Naive thymus-derived CD4-positive, alpha-beta T cell (primary cell): ENCODE data around the gene BNIP5. TPM values are rescaled to one million over a fixed set of nuclear protein-coding genes. Genes with fewer than 3 reads are reported as not detected.

ENCODE experiments used
- ATAC-seq: fragments of 150-1000 bp; cut with Tn5 transposase; 2 replicates; pipeline ENCODE4 v1.10.0; 2021; ENCODE audit warnings: mild to moderate bottlenecking, moderate library complexity
- CTCF ChIA-PET: fragments of 350-600 bp; sonication (Branson Sonifier 250); formaldehyde crosslinking; loops from one replicate; lab custom pipeline; 2021; ENCODE audit warnings: antibody characterized with exemption; lab: Charles Lee
- POLR2A ChIA-PET: fragments of 350-600 bp; sonication (Branson Sonifier 250); formaldehyde crosslinking; loops from one replicate; lab custom pipeline; 2021; ENCODE audit warnings: antibody characterized with exemption, inconsistent platforms; lab: Charles Lee
- DNase-seq, 9 donors: peaks; one replicate each; pipeline versions ENCODE4 v3.0.0 to v3.0.0-alpha.2; 2020 to 2022; ENCODE audit warnings: mixed read lengths in 1 of 9
- H3K27ac ChIP-seq: one replicate; pipeline ENCODE4 v1.7.0; 2013; ENCODE audit warnings: mild to moderate bottlenecking, low read depth, low read length, moderate library complexity
- H3K27me3 ChIP-seq, 2 donors: one replicate each; pipeline ENCODE4 v1.7.0; 2013; ENCODE audit warnings: low read length in 2 of 2, mild to moderate bottlenecking in 2 of 2, moderate library complexity in 2 of 2; ENCODE audit not compliant: control insufficient read depth in 2 of 2, insufficient read depth in 2 of 2
- H3K36me3 ChIP-seq, 3 experiments: 1 replicate in 2 of 3; 2 replicates in 1 of 3; pipeline ENCODE4 v1.7.0; 2013; ENCODE audit warnings: low read length in 3 of 3, mild to moderate bottlenecking in 3 of 3, moderate library complexity in 1 of 3; ENCODE audit not compliant: insufficient read depth in 3 of 3, control insufficient read depth in 2 of 3
- H3K4me1 ChIP-seq, 2 donors: one replicate each; pipeline ENCODE4 v1.7.0; 2013; ENCODE audit warnings: low read length in 2 of 2, mild to moderate bottlenecking in 2 of 2, moderate library complexity in 1 of 2; ENCODE audit not compliant: control insufficient read depth in 2 of 2, insufficient read depth in 2 of 2
- H3K4me3 ChIP-seq: 2 replicates; pipeline ENCODE4 v1.7.0; 2013; ENCODE audit warnings: mild to moderate bottlenecking, low read length
- H3K9me3 ChIP-seq, 3 experiments: 1 replicate in 2 of 3; 2 replicates in 1 of 3; pipeline ENCODE4 v1.7.0; 2013; ENCODE audit warnings: low read length in 3 of 3; ENCODE audit not compliant: control insufficient read depth in 2 of 3
- H3K27ac Mint-ChIP-seq, 9 donors: one replicate each; pipeline ENCODE4 v1.8.0; 2020 to 2022; ENCODE audit warnings: mixed read lengths in 9 of 9, mild to moderate bottlenecking in 8 of 9, moderate library complexity in 5 of 9, inconsistent platforms in 2 of 9
- H3K27me3 Mint-ChIP-seq, 5 donors: one replicate each; pipeline ENCODE4 v1.8.0; 2021 to 2022; ENCODE audit warnings: mixed read lengths in 5 of 5, mild to moderate bottlenecking in 1 of 5
- H3K36me3 Mint-ChIP-seq, 5 donors: one replicate each; pipeline ENCODE4 v1.8.0; 2020 to 2022; ENCODE audit warnings: mixed read lengths in 5 of 5, mild to moderate bottlenecking in 3 of 5, inconsistent platforms in 1 of 5
- H3K4me1 Mint-ChIP-seq, 7 donors: one replicate each; pipeline ENCODE4 v1.8.0; 2020 to 2022; ENCODE audit warnings: mixed read lengths in 7 of 7, mild to moderate bottlenecking in 3 of 7, inconsistent platforms in 1 of 7
- H3K4me3 Mint-ChIP-seq, 10 donors: one replicate each; pipeline ENCODE4 v1.8.0; 2020 to 2022; ENCODE audit warnings: mild to moderate bottlenecking in 10 of 10, mixed read lengths in 10 of 10, moderate library complexity in 6 of 10, inconsistent platforms in 2 of 10
- H3K9me3 Mint-ChIP-seq, 11 donors: one replicate each; pipeline ENCODE4 v1.8.0; 2020 to 2022; ENCODE audit warnings: mixed read lengths in 11 of 11, mild to moderate bottlenecking in 4 of 11, inconsistent platforms in 1 of 11, moderate library complexity in 1 of 11
- intact Hi-C, 2 donors: fragments of 100-400 bp; cut with micrococcal nuclease; formaldehyde crosslinking; loops; one replicate each; pipeline ENCODE4 v1.15.1; 2023
- polyA plus RNA-seq, 2 donors: library from polyadenylated mRNA; unstranded; fragments of 300-500 nt; fragmentation: Illumina TruSeq; gene quantifications; one replicate each; pipeline ENCODE4 v1.2.3, GENCODE V29; 2021
- total RNA-seq, 6 experiments: library from RNA in 5 of 6; stranded (reverse) in 5 of 6; gene quantifications; 1 replicate in 5 of 6; 2 replicates in 1 of 6; pipeline ENCODE4 v1.2.3 and lab custom pipeline; 2021 to 2026

Gene BNIP5
- total RNA-seq (under 1 TPM in 1 of 5 experiments, not detected in 4; 0.05 TPM), polyA plus RNA-seq (not detected), total RNA-seq (lab: John Stamatoyannopoulos, UW) (not detected)

- peak within 1 kb of the TSS in 2 of 9 donors; percentile 7 to 45 for H3K27ac Mint-ChIP-seq
- POLR2A ChIA-PET: interaction anchor here (0.6 kb wide), 1 partner anchor 11 kb away, joined by 4 read pairs; no protein-coding TSS in a partner anchor
- DNase-seq (peak in 1 of 9 donors; percentile 10), ATAC-seq (peak; percentile 45)
- H3K4me1 ChIP-seq: peaks cover 4 to 5% of the 10 kb centered on the region in 2 donors
- H3K27me3 Mint-ChIP-seq: peaks cover 18 to 65% (median 31%) of the 10 kb centered on the region in 5 donors
- H3K27me3 ChIP-seq: peaks cover 0 to 3% of the 10 kb centered on the region in 2 donors
- CTCF ChIA-PET: no interaction called here
- H3K36me3 Mint-ChIP-seq: no peaks in the 10 kb centered on the region
- peaks cover 0 to 1% (median 0%) of the 10 kb centered on the region in 11 donors for H3K9me3 Mint-ChIP-seq
- H3K9me3 ChIP-seq: no peaks in the 10 kb centered on the region
- H3K4me3 ChIP-seq: no peak within 1 kb of the TSS
- H3K27ac ChIP-seq: no peak within 1 kb of the TSS
- H3K4me1 Mint-ChIP-seq: peaks cover 9 to 26% (median 13%) of the 10 kb centered on the region in 7 donors
- peak within 1 kb of the TSS in 1 of 10 donors; percentile 32 for H3K4me3 Mint-ChIP-seq
- intact Hi-C loops: no loop called here
- H3K36me3 ChIP-seq: no peaks in the 10 kb centered on the region
These were observed at the start of gene BNIP5 for GRCh38 chr6:36336779-36337241. Gene BNIP5 (minus strand): TSS chr6:36336888. CDS start chr6:36330690, 6,198 bp downstream.

- CTCF ChIA-PET: no interaction called here
These were observed 47.4 kb upstream of the BNIP5 start for GRCh38 chr6:36384095-36384494.

GRCh38 chr6:36383606-36384005 lies 46.9 kb upstream of the BNIP5 start:
- ChIA-PET CTCF (no interaction called here), POLR2A (no interaction called here)
- Mint-ChIP-seq H3K4me3 (no peak overlapping the region), H3K9me3 (peaks cover 0 to 1% (median 0%) of the 10 kb centered on the region in 11 donors), H3K27me3 (peaks cover 0 to 27% (median 15%) of the 10 kb centered on the region in 5 donors), H3K27ac (peak overlapping the region in 1 of 9 donors; percentile 9), H3K4me1 (peaks cover 18 to 53% (median 19%) of the 10 kb centered on the region in 7 donors), H3K36me3 (peaks cover 0 to 13% (median 0%) of the 10 kb centered on the region in 5 donors)
- Histone ChIP-seq H3K4me1 (peaks cover 5 to 14% of the 10 kb centered on the region in 2 donors), H3K4me3 (no peak overlapping the region), H3K27me3 (no peaks in the 10 kb centered on the region), H3K27ac (no peak overlapping the region), H3K36me3 (no peaks in the 10 kb centered on the region), H3K9me3 (no peaks in the 10 kb centered on the region)
- ATAC-seq (no peak), DNase-seq (no peak)
- intact Hi-C loops: no loop called here

More at GRCh38 chr6:36384095-36384494, 47.4 kb upstream of the BNIP5 start:
- Histone ChIP-seq H3K4me3 (no peak overlapping the region), H3K36me3 (no peaks in the 10 kb centered on the region), H3K27ac (no peak overlapping the region), H3K27me3 (no peaks in the 10 kb centered on the region), H3K4me1 (peaks cover 5 to 14% of the 10 kb centered on the region in 2 donors), H3K9me3 (no peaks in the 10 kb centered on the region)
- Mint-ChIP-seq H3K4me1 (peaks cover 18 to 53% (median 19%) of the 10 kb centered on the region in 7 donors), H3K4me3 (no peak overlapping the region), H3K27me3 (peaks cover 0 to 28% (median 16%) of the 10 kb centered on the region in 5 donors), H3K36me3 (peaks cover 0 to 13% (median 0%) of the 10 kb centered on the region in 5 donors), H3K27ac (no peak overlapping the region), H3K9me3 (peaks cover 0 to 1% (median 0%) of the 10 kb centered on the region in 11 donors)
- POLR2A ChIA-PET: no interaction called here
- intact Hi-C loops: no loop called here
- DNase-seq (no peak), ATAC-seq (no peak)

- ATAC-seq (no peak), DNase-seq (no peak)
- POLR2A ChIA-PET: no interaction called here
- H3K4me3 ChIP-seq: no peak overlapping the region
- intact Hi-C loops: no loop called here
- Mint-ChIP-seq H3K36me3 (peaks cover 0 to 10% (median 0%) of the 10 kb centered on the region in 5 donors), H3K27me3 (peaks cover 0 to 21% (median 8%) of the 10 kb centered on the region in 5 donors), H3K4me3 (no peak overlapping the region), H3K4me1 (peaks cover 12 to 47% (median 15%) of the 10 kb centered on the region in 7 donors), H3K9me3 (no peaks in the 10 kb centered on the region), H3K27ac (peak overlapping the region in 2 of 9 donors; percentile 31 to 52)
- peaks cover 5 to 10% of the 10 kb centered on the region in 2 donors for H3K4me1 ChIP-seq
- CTCF ChIA-PET: no interaction called here
- no peak overlapping the region for H3K27ac ChIP-seq
- H3K9me3 ChIP-seq: no peaks in the 10 kb centered on the region
- H3K36me3 ChIP-seq: no peaks in the 10 kb centered on the region
- H3K27me3 ChIP-seq: no peaks in the 10 kb centered on the region
These were observed 46.3 kb upstream of the BNIP5 start for GRCh38 chr6:36382976-36383375.

GRCh38 chr6:36381502-36382389 lies 45.1 kb upstream of the BNIP5 start:
- Histone ChIP-seq H3K9me3 (no peaks in the 10 kb centered on the region), H3K27ac (no peak overlapping the region), H3K27me3 (no peaks in the 10 kb centered on the region), H3K36me3 (no peaks in the 10 kb centered on the region), H3K4me1 (peaks cover 5 to 8% of the 10 kb centered on the region in 2 donors), H3K4me3 (no peak overlapping the region)
- ATAC-seq (no peak), DNase-seq (no peak)
- Mint-ChIP-seq H3K27me3 (peaks cover 0 to 13% (median 3%) of the 10 kb centered on the region in 5 donors), H3K4me3 (no peak overlapping the region), H3K27ac (no peak overlapping the region), H3K9me3 (no peaks in the 10 kb centered on the region), H3K36me3 (peaks cover 0 to 7% (median 0%) of the 10 kb centered on the region in 5 donors), H3K4me1 (peaks cover 8 to 39% (median 10%) of the 10 kb centered on the region in 7 donors)
- ChIA-PET CTCF (no interaction called here), POLR2A (no interaction called here)
- intact Hi-C loops: no loop called here

- no peaks in the 10 kb centered on the region for H3K27me3 ChIP-seq
- CTCF ChIA-PET: interaction anchor here (1.2 kb wide), 1 partner anchor 43 kb away, joined by 4 read pairs; no protein-coding TSS in a partner anchor
- Mint-ChIP-seq H3K36me3 (peaks cover 0 to 6% (median 0%) of the 10 kb centered on the region in 5 donors), H3K4me1 (peaks cover 0 to 23% (median 0%) of the 10 kb centered on the region in 7 donors), H3K4me3 (no peak overlapping the region), H3K27ac (no peak overlapping the region), H3K9me3 (no peaks in the 10 kb centered on the region), H3K27me3 (peaks cover 0 to under 1% (median 0%) of the 10 kb centered on the region in 5 donors)
- ATAC-seq (no peak), DNase-seq (no peak)
- H3K9me3 ChIP-seq: no peaks in the 10 kb centered on the region
- H3K4me3 ChIP-seq: no peak overlapping the region
- POLR2A ChIA-PET: no interaction called here
- H3K4me1 ChIP-seq: no peaks in the 10 kb centered on the region
- no peaks in the 10 kb centered on the region for H3K36me3 ChIP-seq
- no peak overlapping the region for H3K27ac ChIP-seq
- intact Hi-C loops: no loop called here
These were observed 43.5 kb upstream of the BNIP5 start for GRCh38 chr6:36380166-36380565.
